ENCODE data around the gene TRIO.

The TRIO gene

DNA sequence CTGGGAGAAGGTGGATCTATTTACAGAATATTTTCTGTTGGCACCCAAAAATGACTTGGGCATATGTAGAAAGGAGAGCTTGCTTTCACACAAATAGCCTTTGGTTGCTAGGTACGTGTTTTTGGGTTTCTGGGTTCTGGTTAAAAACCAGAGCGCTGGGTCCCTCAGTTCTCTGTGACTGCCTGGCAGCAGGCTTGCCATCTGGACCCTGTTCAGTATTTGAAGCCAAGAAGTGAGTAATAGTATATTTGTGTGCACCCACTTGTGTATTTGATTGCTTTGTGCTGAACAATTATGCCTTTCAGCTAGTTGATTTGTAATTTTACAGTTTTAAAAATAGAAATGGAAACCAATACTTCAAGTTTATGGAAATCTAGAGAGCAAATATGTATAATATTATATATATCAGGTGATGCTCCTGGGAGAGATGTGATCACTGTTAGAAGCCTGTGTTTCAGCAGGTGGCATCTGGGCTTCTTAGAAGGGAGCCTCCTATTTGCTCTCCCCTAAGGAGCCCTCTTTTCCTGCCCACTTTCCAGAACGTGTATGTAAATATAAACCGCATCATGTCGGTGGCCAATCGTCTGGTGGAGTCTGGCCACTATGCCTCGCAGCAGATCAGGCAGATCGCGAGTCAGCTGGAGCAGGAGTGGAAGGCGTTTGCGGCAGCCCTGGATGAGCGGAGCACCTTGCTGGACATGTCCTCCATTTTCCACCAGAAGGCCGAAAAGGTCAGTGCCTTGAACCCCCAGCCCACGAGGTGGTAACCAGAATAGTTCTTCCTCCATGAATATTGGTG, 153.6 kb downstream of the TRIO start:
- Histone ChIP-seq H3K4me3 (ENCODE audit: low read depth in 1 of 2, low read length in 2 of 2) (no peak overlapping the region), H3K9ac (ENCODE audit: low read depth in 1 of 2, low read length in 2 of 2) (no peak overlapping the region), H3K9me3 (ENCODE audit: control insufficient read depth in 1 of 2, low read length in 2 of 2) (no peaks in the 10 kb centered on the region), H3K27ac (ENCODE audit: low read depth, low read length) (no peak overlapping the region), H3K36me3 (ENCODE audit: control insufficient read depth in 1 of 2, insufficient read depth in 2 of 2, low read length in 2 of 2) (peaks cover 10 to 30% of the 10 kb centered on the region in 2 donors), H3K4me1 (ENCODE audit: control insufficient read depth in 1 of 2, insufficient read depth in 2 of 2, low read length in 2 of 2) (no peaks in the 10 kb centered on the region), H3K27me3 (ENCODE audit: control insufficient read depth in 1 of 2, insufficient read depth in 2 of 2, low read length in 2 of 2) (no peaks in the 10 kb centered on the region)

DNA sequence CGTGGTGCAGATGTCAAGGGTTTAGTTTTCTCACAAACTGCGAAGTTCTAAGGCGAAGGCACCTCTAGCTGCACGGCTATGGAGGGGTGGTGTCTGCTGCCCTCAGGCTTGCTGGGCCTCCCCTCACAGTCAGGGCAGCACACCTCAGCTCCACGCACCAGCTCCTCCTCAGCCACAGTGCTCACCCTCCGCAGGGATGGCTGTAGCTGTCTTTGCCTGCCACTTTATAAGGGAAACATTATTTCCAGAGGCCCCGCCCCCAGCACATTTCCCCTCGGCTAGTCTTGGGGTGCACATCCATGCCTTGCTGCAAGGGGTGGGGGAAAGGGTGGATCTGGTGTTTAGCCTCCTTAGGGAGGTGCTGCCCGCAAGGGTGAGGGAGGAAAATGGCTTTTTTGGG, 154.6 kb downstream of the TRIO start:
- H3K27ac ChIP-seq (ENCODE audit: low read depth, low read length), result no peak overlapping the region
- no peaks in the 10 kb centered on the region for H3K9me3 ChIP-seq (ENCODE audit: control insufficient read depth in 1 of 2, low read length in 2 of 2)
- H3K4me3 ChIP-seq (ENCODE audit: low read depth in 1 of 2, low read length in 2 of 2), result no peak overlapping the region
- no peak overlapping the region for H3K9ac ChIP-seq (ENCODE audit: low read depth in 1 of 2, low read length in 2 of 2)
- H3K27me3 ChIP-seq (ENCODE audit: control insufficient read depth in 1 of 2, insufficient read depth in 2 of 2, low read length in 2 of 2), result no peaks in the 10 kb centered on the region
- peaks cover 10 to 28% of the 10 kb centered on the region in 2 donors for H3K36me3 ChIP-seq (ENCODE audit: control insufficient read depth in 1 of 2, insufficient read depth in 2 of 2, low read length in 2 of 2)
- H3K4me1 ChIP-seq (ENCODE audit: control insufficient read depth in 1 of 2, insufficient read depth in 2 of 2, low read length in 2 of 2), result no peaks in the 10 kb centered on the region

- Histone ChIP-seq H3K9me3 (ENCODE audit: control insufficient read depth in 1 of 2, low read length in 2 of 2) (no peaks in the 10 kb centered on the region), H3K27me3 (ENCODE audit: control insufficient read depth in 1 of 2, insufficient read depth in 2 of 2, low read length in 2 of 2) (no peaks in the 10 kb centered on the region), H3K9ac (ENCODE audit: low read depth in 1 of 2, low read length in 2 of 2) (no peak overlapping the region), H3K4me3 (ENCODE audit: low read depth in 1 of 2, low read length in 2 of 2) (no peak overlapping the region), H3K27ac (ENCODE audit: low read depth, low read length) (no peak overlapping the region), H3K36me3 (ENCODE audit: control insufficient read depth in 1 of 2, insufficient read depth in 2 of 2, low read length in 2 of 2) (peaks cover 7 to 23% of the 10 kb centered on the region in 2 donors), H3K4me1 (ENCODE audit: control insufficient read depth in 1 of 2, insufficient read depth in 2 of 2, low read length in 2 of 2) (no peaks in the 10 kb centered on the region)
These were observed 155.1 kb downstream of the TRIO start for GRCh38 chr5:14298126-14298847.

DNA sequence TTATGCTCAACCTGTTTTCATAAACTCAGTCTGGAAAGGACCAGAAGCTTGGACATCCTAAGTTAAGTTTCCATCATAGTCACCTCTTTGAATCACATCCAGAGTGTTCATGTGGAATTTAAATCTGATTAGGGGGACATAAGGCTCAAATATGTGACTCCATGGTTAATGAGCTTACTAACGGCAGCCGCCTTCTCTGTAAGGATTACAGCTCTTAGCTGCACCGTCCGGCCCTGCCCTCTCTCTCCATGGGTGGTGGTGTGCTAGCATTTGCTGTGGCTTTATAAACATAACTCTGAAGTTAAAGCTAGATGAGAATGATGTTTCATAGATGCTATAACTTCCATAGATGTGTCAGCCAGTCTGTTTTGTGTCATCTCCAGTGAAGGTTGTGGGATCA, 156.5 kb downstream of the TRIO start:
- Histone ChIP-seq H3K9me3 (ENCODE audit: control insufficient read depth in 1 of 2, low read length in 2 of 2) (no peaks in the 10 kb centered on the region), H3K4me3 (ENCODE audit: low read depth in 1 of 2, low read length in 2 of 2) (no peak overlapping the region), H3K27me3 (ENCODE audit: control insufficient read depth in 1 of 2, insufficient read depth in 2 of 2, low read length in 2 of 2) (no peaks in the 10 kb centered on the region), H3K9ac (ENCODE audit: low read depth in 1 of 2, low read length in 2 of 2) (no peak overlapping the region), H3K27ac (ENCODE audit: low read depth, low read length) (no peak overlapping the region), H3K36me3 (ENCODE audit: control insufficient read depth in 1 of 2, insufficient read depth in 2 of 2, low read length in 2 of 2) (peaks cover 4 to 22% of the 10 kb centered on the region in 2 donors), H3K4me1 (ENCODE audit: control insufficient read depth in 1 of 2, insufficient read depth in 2 of 2, low read length in 2 of 2) (no peaks in the 10 kb centered on the region)

- Histone ChIP-seq H3K36me3 (ENCODE audit: control insufficient read depth in 1 of 2, insufficient read depth in 2 of 2, low read length in 2 of 2) (peaks cover 10 to 35% of the 10 kb centered on the region in 2 donors), H3K27me3 (ENCODE audit: control insufficient read depth in 1 of 2, insufficient read depth in 2 of 2, low read length in 2 of 2) (no peaks in the 10 kb centered on the region), H3K27ac (ENCODE audit: low read depth, low read length) (no peak overlapping the region), H3K4me3 (ENCODE audit: low read depth in 1 of 2, low read length in 2 of 2) (no peak overlapping the region), H3K4me1 (ENCODE audit: control insufficient read depth in 1 of 2, insufficient read depth in 2 of 2, low read length in 2 of 2) (no peaks in the 10 kb centered on the region), H3K9me3 (ENCODE audit: control insufficient read depth in 1 of 2, low read length in 2 of 2) (no peaks in the 10 kb centered on the region), H3K9ac (ENCODE audit: low read depth in 1 of 2, low read length in 2 of 2) (no peak overlapping the region)
These were observed 158.0 kb downstream of the TRIO start for GRCh38 chr5:14301186-14301585.

GRCh38 chr5:14302330-14302729, 159.2 kb downstream of the TRIO start:
- no peak overlapping the region for H3K27ac ChIP-seq (ENCODE audit: low read depth, low read length)
- no peak overlapping the region for H3K9ac ChIP-seq (ENCODE audit: low read depth in 1 of 2, low read length in 2 of 2)
- H3K4me3 ChIP-seq (ENCODE audit: low read depth in 1 of 2, low read length in 2 of 2), result no peak overlapping the region
- no peaks in the 10 kb centered on the region for H3K9me3 ChIP-seq (ENCODE audit: control insufficient read depth in 1 of 2, low read length in 2 of 2)
- peaks cover 10 to 27% of the 10 kb centered on the region in 2 donors for H3K36me3 ChIP-seq (ENCODE audit: control insufficient read depth in 1 of 2, insufficient read depth in 2 of 2, low read length in 2 of 2)
- no peaks in the 10 kb centered on the region for H3K4me1 ChIP-seq (ENCODE audit: control insufficient read depth in 1 of 2, insufficient read depth in 2 of 2, low read length in 2 of 2)
- no peaks in the 10 kb centered on the region for H3K27me3 ChIP-seq (ENCODE audit: control insufficient read depth in 1 of 2, insufficient read depth in 2 of 2, low read length in 2 of 2)

- H3K4me1 ChIP-seq (ENCODE audit: control insufficient read depth in 1 of 2, insufficient read depth in 2 of 2, low read length in 2 of 2), result no peaks in the 10 kb centered on the region
- no peak overlapping the region for H3K9ac ChIP-seq (ENCODE audit: low read depth in 1 of 2, low read length in 2 of 2)
- no peaks in the 10 kb centered on the region for H3K27me3 ChIP-seq (ENCODE audit: control insufficient read depth in 1 of 2, insufficient read depth in 2 of 2, low read length in 2 of 2)
- H3K4me3 ChIP-seq (ENCODE audit: low read depth in 1 of 2, low read length in 2 of 2), result no peak overlapping the region
- H3K27ac ChIP-seq (ENCODE audit: low read depth, low read length), result no peak overlapping the region
- peaks cover 6 to 28% of the 10 kb centered on the region in 2 donors for H3K36me3 ChIP-seq (ENCODE audit: control insufficient read depth in 1 of 2, insufficient read depth in 2 of 2, low read length in 2 of 2)
- H3K9me3 ChIP-seq (ENCODE audit: control insufficient read depth in 1 of 2, low read length in 2 of 2), result no peaks in the 10 kb centered on the region
These were observed 161.9 kb downstream of the TRIO start for GRCh38 chr5:14305045-14305444.

DNA sequence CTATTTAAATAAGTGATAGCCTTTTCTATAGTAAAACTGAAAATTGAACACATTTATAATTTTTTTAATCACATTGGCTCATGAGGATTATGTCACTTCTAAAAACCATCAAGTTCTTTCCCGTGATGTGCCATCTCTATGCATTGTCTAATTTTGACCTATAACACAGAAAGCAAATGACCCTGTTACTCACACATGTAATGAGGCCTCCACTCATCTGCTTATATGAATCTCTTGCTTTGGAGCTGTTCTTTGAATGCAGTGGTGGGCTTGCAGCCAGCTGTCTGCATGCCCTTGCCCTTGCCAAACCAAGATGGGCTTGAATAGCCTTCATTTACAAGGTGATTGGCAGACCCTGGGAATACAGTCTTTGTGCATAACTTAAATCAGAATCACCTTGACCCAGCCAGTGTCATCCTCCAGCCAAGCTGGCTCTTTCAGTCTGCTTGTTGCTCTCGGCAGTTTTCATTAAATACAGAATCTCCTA, 163.2 kb downstream of the TRIO start:
- Histone ChIP-seq H3K4me3 (ENCODE audit: low read depth in 1 of 2, low read length in 2 of 2) (no peak overlapping the region), H3K9ac (ENCODE audit: low read depth in 1 of 2, low read length in 2 of 2) (no peak overlapping the region), H3K36me3 (ENCODE audit: control insufficient read depth in 1 of 2, insufficient read depth in 2 of 2, low read length in 2 of 2) (peaks cover 6 to 37% of the 10 kb centered on the region in 2 donors), H3K4me1 (ENCODE audit: control insufficient read depth in 1 of 2, insufficient read depth in 2 of 2, low read length in 2 of 2) (no peaks in the 10 kb centered on the region), H3K27me3 (ENCODE audit: control insufficient read depth in 1 of 2, insufficient read depth in 2 of 2, low read length in 2 of 2) (no peaks in the 10 kb centered on the region), H3K9me3 (ENCODE audit: control insufficient read depth in 1 of 2, low read length in 2 of 2) (no peaks in the 10 kb centered on the region), H3K27ac (ENCODE audit: low read depth, low read length) (no peak overlapping the region)

- Histone ChIP-seq H3K9ac (ENCODE audit: low read depth in 1 of 2, low read length in 2 of 2) (no peak overlapping the region), H3K27ac (ENCODE audit: low read depth, low read length) (no peak overlapping the region), H3K36me3 (ENCODE audit: control insufficient read depth in 1 of 2, insufficient read depth in 2 of 2, low read length in 2 of 2) (peaks cover 6 to 51% of the 10 kb centered on the region in 2 donors), H3K9me3 (ENCODE audit: control insufficient read depth in 1 of 2, low read length in 2 of 2) (no peaks in the 10 kb centered on the region), H3K4me1 (ENCODE audit: control insufficient read depth in 1 of 2, insufficient read depth in 2 of 2, low read length in 2 of 2) (no peaks in the 10 kb centered on the region), H3K4me3 (ENCODE audit: low read depth in 1 of 2, low read length in 2 of 2) (no peak overlapping the region), H3K27me3 (ENCODE audit: control insufficient read depth in 1 of 2, insufficient read depth in 2 of 2, low read length in 2 of 2) (no peaks in the 10 kb centered on the region)
These were observed 165.4 kb downstream of the TRIO start for GRCh38 chr5:14308384-14309154.

DNA sequence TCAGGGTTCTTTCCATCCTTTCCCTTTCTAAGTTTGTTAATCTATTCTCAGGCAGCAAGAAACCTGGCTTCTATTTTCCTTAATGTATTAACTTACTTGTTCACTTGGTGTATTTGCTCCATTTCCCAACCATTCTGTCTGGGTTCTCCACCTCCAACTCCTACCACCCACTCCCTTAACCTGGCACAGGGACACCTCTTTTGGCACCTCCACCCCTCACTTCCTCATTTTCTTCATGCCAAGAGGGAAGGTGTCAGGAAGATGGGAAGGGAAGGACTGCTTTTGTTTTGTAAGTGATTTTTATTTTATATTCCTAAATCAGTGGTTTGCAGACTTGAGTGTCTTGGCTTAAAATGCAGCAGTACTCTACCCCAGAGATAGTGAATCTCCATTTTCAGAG, 166.1 kb downstream of the TRIO start:
- peaks cover 6 to 47% of the 10 kb centered on the region in 2 donors for H3K36me3 ChIP-seq (ENCODE audit: control insufficient read depth in 1 of 2, insufficient read depth in 2 of 2, low read length in 2 of 2)
- no peak overlapping the region for H3K9ac ChIP-seq (ENCODE audit: low read depth in 1 of 2, low read length in 2 of 2)
- H3K9me3 ChIP-seq (ENCODE audit: control insufficient read depth in 1 of 2, low read length in 2 of 2), result no peaks in the 10 kb centered on the region
- H3K4me1 ChIP-seq (ENCODE audit: control insufficient read depth in 1 of 2, insufficient read depth in 2 of 2, low read length in 2 of 2), result no peaks in the 10 kb centered on the region
- H3K27ac ChIP-seq (ENCODE audit: low read depth, low read length), result no peak overlapping the region
- H3K4me3 ChIP-seq (ENCODE audit: low read depth in 1 of 2, low read length in 2 of 2), result no peak overlapping the region
- H3K27me3 ChIP-seq (ENCODE audit: control insufficient read depth in 1 of 2, insufficient read depth in 2 of 2, low read length in 2 of 2), result no peaks in the 10 kb centered on the region

All from duodenal mucosa (tissue), 2 donors.